Measurements from ENCODE around the gene UBXN7.
"Not testable (repeated sequence)": the region's sequence is repeated elsewhere in the genome, so short reads cannot be mapped to it uniquely, and the experiment has no call there.

The UBXN7 gene

DNA sequence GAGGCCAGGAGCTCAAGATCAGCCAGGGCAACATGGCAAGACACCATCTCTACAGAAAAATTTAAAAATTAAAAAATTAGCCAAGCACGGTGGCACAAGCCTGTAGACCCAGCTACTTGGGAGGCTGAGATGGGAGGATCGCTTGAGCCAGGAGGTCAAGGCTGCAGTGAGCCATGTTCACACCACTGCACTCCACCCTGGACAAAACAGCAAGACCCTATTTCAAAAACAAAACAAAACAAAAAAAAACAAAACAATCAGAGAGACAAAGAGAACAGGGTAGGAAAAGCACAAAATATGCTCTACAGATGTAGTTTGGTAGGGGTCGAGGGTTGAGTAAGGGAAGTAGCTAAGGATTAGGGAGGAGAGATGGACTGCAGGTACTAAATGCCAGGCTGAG, 117.6 kb downstream of the UBXN7 start:
- no peak for DNase-seq

DNA sequence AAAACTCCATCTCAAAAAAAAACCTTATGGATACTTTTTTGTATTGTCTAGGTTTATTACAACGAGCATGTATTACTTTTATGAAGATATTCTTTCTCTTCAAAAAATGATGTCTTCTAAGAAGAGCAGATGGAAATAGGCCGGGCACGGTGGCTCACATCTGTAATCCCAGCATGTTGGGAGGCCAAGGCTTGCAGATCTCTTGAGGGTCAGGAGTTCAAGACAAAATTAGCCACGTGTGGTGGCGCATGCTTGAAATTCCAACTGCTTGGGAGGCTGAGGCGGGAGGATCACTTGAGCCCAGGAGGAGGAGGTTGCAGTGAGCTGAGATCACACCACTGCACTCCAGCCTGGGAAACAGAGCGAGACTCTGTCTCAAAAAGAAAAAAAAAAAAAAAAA, 118.1 kb downstream of the UBXN7 start:
- DNase-seq: not testable (repeated sequence)

DNA sequence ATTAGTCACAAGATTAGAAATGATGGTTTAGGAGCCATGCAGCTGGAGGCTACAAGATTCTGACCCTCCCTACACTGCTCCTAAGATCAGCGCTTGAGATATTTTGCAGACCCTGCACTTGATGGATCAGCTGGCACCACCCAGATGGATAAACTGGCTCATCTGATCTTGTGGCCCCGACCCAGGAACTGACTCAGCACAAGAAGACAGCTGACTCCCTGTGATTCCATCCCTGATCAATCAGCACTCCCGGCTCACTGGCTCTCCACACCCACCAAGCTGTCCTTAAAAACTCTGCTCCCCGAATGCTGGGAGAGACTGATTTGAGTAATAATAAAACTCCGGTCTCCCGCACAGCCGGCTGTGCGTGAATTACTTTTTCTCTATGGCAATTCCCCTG, 129.3 kb downstream of the UBXN7 start:
- not testable (repeated sequence) for DNase-seq

DNA sequence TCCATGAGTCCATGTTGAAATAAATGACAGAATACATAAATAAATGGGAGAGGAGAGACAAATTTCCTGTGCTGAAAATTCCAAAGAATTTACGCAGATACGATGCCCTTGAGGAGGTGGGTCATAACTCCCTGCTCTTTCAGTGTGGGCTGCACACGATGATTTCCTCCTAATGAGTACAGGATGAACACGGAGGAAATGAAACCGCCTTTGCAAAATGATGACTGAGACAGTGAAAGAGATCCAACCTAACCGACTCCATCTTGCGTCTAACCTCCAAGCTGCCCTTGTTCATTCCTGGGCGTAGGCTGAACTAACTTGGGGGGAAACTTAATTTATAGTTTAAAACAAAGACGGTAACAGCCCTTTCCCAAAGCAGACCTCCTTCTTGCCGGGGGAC, 129.7 kb downstream of the UBXN7 start:
- not testable (repeated sequence) for DNase-seq

DNA sequence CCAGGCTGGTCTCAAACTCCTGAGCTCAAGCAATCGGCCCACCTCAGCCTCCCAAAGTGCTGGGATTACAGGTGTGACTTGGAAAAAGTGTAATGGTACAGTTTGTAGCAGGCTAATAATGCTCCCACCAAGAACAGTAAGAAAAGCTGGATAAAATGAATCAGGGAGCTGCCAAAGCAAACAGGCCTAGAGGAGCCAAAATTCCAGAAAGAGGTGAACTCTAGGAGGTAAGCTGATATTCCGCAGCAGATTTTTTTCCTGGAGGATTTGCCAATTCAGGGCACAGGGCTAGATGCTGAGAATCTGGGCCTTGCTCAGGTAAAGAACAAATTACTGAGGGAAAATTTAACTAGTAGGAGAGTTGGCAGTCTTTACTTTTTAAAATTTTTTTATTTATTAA, 133.7 kb downstream of the UBXN7 start:
- DNase-seq: no peak
